C4-2B (cell line): ENCODE results near the gene FBXW11.

Experiments
- CTCF ChIP-seq: fragments of 450-650 bp; conservative IDR thresholded peaks from 2 replicates; pipeline ENCODE4 v1.5.1; 2017; ENCODE audit warnings: mild to moderate bottlenecking
- ZFX ChIP-seq: fragments of 450-650 bp; IDR thresholded peaks from 2 replicates; pipeline ENCODE4 v1.6.1; 2017

- TF ChIP-seq CTCF: no peak
- no peak for TF ChIP-seq ZFX
These were observed 31.1 kb downstream of the FBXW11 start for GRCh38 chr5:171975262-171975876.
